ENCODE measurements around the gene GUCY2F.

The GUCY2F gene

DNA sequence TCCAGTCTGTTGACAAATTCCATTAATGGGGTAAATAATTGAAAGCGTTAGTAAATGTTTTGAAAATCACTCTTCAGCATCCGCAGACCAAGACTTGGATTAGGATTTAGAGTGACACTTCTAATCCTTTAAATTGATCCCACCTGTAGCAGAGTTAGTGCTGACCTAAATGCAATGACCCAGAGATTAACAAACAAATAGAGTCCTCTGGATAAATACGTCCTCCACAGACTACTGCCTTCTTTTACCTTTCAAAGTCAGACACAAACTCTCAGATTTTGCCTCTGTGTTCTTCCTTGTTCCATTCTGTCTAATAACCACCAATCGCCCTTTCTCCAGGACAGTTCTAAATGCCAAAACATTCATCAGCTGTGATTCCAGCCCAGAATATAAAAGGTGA is at the start of gene GUCY2F:
GUCY2F (minus strand) TSS at position 101 of the 400 bp plus-strand sequence. CDS start 6,150 bp downstream, outside the sequence.
- no peak for DNase-seq

DNA sequence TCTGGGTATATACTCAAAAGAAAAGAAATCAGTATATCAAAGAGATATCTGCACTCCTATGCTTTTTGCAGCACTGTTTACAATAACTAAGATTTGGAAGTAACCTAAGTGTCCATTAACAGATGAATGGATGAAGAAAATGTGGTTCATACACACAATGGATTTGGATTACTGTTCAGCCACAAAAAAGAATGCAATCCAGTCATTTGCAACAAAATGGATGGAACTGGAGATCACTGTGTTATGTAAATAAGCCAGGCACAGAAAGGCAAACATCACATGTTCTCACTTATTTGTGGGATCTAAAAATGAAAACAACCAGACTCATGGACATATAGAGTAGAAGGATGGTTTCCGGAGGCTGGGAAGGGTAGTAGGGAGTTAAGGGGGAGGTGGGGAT is 37.1 kb upstream of the GUCY2F start:
- no peak for DNase-seq

DNA sequence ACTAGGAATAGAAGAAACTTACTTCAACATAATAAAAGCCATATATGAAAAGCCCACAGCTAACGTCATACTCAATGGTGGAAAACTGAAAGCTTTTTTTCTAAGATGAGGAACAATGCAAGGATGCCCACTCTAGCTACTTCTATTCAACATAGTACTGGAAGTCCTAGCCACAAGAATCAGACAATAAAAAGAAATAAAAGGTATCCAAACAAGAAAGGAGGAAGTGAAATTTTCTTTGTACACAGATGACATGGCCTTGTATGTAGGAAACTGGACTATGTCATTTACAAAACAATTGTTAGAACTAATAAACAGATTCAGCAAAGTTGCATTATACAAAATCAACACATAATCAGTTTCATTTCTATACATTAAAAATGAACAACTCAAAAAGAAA is 29.2 kb upstream of the GUCY2F start:
- no peak for DNase-seq

DNA sequence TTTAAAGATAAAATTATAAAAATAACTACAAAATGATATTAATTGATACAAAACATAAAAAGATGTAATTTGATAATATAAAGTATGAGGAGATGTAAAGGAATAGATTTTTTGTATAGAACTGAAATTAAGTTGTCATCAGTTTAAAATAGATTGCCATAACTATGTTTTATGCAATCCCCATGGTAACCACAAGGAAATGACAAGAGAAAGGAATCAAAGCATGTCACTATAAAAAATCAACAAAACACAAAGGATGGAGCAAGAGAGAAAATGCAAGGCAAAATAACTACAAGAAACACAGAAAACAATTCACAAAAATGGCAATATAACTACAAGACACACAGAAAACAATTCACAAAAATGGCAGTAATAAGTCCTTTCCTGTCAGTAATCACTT is 27.0 kb upstream of the GUCY2F start:
- no peak for DNase-seq

DNA sequence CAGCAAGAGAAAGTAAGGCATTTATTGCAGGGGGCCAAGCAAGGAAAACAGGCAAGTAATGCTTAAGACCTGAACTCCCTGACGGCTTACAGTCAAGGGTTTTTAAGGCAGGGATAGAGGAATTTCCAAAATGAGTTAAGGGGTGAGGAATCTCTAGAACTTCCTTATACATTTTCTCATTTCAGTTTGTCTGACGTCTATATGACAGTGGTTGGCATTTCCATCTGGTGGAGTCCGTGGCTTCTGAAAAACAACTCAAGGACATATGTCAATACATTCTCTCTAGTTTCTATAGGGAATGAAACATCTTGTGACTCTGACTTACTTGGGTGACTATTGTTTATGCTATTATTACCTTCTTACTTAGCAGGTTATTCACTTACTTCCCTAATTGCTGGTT is 19.3 kb upstream of the GUCY2F start:
- no peak for DNase-seq

DNA sequence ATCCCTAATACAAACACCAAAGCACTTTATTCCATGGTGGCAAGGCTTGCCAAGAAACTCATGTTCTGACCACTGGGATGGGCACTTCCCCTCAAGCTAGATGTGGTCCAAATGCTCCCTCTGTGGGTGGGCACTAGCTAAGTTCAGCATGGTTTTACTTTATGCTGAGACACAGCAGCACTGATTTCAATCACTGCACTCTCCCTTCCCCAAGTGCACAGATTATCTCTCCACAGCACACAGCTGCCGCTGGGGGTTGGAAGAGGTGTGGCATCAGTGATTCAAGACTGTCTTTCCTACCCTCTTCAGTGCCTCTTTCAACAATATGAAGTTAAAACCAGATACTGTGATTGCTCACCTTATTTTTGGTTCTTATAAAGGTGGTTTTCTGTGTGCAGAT is 16.5 kb upstream of the GUCY2F start:
- no peak for DNase-seq

DNA sequence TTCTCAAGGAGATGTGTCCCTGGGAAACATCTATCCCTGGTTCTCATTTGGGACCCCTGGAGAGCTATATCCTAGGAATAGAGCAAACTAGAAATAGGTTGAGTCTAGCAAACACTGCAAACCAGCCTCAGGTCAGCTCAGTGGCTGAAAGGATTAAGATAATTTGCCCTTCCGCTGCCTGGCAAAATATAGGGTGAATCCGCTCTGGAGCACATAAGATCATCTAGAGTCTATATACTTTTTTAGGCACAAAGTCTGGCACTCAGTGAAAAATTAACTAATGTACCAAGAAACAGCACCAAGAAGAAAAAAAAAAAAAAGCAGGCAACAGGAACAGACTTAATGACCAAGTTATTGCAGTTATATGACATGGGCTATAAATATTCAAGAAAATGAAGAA is 7.3 kb upstream of the GUCY2F start:
- no peak for DNase-seq

DNA sequence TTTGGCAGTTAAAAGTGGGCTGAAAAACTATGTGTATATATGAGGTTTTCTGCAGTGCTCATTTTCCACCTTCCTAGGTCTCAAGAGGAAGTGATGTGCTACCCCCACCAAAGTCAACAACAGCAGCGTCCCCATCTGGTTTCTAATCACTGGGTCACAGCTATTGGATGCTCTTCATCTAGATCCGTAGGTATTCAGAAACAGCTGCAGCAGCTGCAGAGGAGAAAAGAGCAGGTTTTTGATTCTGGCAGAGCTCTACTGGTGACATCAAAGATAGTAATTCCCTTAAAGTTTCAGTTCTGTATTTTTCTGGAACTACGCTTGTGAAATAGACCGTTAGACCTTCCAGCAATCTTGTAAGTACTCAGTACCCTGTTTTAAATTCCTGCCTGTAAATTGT is 5.8 kb upstream of the GUCY2F start:
- no peak for DNase-seq

DNA sequence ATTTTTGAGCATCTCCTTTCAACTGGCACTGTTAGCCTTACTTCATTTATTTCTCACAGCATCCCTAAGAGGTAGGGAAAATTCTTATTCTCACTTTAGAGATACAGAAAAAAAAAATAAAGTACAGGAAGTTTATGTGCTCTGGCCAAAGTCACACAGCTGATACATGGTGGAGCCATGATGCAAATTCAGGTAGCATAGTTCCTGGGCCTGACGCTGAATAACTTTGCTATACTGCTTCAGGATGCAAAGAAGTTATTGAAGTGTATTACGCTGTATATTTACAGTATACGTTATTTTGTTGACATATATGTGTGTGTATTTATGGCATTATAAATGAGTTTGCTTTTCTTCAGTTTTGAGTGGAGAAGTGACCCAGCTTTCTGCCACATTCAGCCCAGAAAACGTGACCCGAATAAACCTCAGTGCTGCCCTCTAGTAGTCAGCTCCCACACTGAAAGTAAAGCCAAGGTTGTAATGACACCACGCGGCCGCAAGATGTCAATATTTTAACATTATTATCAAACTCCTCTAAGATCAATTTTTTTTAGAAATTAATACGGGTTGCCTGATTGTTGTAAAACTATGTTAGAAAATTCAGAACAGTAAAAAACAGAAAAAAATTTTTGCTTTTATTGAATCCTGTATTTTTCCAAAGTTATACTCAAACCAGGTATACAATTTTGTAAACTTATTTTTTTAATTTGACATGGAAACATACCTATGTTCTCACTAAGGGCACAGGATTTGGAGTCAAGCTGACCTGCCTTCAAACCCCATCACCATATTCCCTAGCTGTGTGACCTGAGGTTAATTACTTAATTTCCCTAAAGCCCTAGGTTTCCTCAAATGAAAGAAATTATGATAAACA is 3.8 kb upstream of the GUCY2F start:
- peak; percentile 56 for DNase-seq

DNA sequence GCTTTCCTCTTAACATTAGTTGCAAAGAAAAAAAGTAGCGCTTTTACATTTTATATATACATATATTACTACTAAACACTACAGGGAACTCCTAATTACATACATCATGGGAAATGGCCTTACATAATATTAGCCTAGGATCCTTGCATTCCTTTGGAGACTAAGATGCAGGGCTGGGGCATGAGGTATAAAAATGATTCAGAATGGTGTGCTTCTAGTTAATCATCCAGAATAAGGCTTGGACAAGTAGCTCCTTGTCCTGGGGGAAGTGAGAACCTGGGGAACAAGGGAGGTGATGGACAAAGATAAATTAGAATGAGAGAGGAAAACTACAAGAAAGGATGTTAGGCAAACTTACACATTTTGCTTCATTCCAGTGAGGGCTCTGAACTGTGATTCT is 3.0 kb upstream of the GUCY2F start:
- DNase-seq, result no peak

DNA sequence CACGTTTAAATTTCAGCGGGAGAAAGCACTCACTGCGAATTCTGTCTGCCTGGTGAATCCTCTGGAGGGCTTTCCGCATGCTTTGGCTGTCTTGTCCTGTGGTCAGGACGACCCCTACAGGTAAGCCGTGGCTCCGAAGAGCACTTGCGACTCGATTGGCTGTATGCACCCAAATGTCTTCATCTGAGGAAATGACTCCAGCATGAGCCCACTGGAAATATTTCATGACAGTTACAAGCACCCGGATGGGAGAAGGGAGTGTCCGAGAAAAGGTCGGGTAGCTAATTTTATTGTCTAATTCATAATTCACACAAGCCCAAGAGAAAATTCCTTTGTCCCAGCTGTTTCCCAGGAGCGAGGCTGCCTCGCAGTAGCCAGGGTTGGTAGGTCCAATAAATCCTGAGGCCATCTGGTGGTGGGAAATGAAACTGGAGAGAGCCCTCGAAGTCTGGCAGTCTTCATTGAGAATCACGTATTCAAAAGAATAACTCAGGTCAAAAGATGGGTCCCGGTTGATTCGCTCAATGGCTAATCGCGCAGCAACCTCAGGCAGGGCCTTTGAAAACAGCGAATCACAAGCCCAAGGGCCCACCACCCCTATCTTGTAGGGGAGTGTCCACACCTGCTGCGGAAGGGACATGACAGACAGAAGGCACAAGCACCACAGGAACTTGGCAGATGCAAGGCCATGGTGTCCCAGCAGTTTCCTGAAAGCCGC is 6.6 kb downstream of the GUCY2F start:
- no peak for DNase-seq

DNA sequence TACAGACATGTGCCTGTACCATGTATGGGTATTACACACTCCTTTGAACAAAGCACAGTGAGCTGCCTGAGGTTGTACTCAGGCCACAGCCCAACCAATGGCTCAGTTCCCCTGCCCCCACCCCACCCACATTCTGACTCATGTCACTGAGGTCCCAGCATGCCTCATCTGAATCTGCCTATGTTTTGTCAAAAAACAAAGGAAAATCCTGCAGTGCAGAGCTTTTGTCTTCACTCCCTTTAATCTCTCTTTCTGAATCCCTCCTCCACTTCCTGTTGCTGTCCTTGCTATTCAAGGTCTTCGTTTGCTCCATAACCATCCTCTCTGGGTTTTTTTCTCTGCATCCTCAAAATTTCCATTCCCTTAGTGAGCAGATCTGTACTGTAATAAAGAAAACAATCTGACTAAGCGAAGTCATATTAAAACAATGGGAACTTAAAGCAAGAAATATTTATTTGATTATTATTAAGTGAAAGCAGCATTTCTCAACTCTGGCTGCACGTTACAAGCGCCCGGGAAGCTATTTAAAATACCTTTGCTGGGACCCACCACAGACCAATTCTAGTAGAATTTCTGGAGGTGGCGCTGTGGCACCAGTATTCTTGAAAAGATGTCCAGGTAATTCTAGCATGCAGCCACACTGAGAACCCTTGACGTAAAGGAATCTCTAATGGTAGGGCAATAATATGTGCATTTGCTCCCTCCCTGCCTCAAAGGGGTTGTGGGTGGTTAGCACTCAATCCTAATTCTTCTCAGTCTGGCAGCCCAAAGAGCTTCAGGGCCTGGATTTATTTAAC is 8.7 kb downstream of the GUCY2F start:
- no peak for DNase-seq

DNA sequence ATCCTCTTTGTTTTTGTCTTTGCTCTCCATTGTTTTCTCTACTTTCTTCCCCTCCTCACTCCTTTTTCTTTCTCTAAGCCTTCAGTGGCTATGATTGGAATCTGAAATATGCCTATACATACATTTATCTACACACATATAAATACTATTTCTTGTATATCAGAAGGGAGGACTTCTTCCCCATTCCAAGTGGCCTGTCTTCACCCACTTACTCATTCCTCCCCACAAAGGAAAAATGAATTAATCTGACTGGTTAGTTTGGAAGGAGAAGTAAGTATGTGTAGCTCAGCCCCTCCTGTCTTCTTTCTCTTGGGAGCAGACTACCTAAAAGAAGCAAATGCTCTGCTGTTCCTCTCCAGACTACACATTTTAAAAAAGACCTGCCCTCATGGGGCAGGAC is 17.7 kb downstream of the GUCY2F start:
- no peak for DNase-seq

DNA sequence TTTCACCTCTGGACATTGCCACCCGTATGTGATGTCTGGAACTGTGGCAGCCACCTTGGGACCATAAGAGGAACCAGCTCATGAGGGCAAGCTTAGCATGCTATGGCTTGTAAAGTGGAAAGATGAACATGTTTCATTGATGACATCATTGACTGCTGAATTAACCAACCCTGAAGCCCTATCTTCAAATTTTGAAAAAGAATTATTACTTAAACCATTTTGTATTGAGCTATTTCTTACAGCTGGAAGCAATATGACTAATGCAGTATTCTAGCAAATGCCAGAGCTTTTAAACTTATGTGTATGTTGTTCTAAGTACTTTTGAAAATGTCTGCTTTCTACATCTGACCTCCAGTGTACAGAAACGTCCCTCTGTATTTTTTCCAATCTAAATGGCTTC is 18.1 kb downstream of the GUCY2F start:
- no peak for DNase-seq

DNA sequence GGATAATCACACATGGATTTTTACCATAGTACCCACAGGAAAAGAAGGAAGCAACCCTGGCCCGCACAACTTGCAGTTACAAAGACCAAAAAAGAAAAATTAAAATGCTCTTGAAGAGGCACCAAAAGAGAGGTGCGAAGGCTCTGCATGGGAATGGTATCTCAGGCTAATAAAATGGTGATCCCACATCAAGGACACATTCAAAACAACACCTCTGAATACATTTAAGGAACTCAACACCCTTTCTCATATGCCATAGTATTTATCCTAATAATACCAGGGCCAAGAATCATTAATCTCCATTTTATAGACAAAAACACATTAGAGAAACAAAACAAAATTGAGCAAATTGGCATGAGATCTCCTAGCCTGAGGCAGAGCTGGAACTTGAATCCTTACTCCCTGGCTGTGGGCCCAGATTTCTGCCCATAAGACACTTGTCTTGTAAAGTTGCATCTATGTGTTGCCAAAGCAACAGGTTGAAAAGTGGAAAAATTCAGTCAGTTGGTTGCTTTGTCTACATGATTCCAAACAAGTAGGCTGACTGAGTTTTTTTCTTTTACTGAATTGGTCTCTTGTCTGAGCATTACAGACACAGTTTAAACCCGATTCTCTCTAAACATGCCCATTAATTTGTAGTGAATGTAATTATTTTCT is 33.5 kb downstream of the GUCY2F start:
- DNase-seq, result no peak

DNA sequence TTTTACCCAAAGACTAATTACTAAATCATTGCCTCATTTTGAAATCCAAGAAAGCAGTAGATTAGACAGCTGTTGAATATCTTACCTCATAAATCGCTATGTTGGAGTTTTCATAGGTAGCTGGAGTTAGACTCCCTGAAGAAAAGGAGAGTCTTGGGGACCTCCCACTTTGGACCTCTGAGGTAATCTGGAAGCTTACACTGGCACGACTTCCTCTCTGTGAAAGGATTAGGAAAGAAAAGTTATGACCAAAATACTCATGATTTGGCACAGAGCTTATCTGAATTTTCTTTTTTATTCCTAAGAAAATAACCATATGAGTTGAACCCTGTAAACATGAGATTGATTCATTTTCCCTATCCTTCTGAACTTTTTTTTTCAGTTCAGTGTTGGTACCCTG is 40.6 kb downstream of the GUCY2F start:
- DNase-seq, result no peak

DNA sequence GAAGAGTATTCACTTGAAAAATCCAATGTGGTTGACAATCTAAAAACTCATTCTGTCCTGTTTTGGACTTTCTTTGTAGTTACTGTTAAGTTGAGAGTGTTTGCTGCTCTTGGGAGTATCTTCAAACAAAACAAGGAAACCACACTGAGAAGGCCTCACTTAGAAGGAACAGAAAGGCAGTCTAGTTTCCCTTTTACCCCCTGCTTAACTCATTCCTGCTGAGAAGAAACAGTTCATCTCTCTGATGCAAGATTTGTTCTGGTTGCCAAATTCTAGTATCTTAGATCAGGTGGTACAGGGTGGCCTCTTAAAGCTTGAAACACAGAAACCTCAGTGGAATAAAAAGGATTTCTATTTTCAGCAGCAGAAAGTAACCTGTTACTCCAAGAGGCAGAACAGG is 41.4 kb downstream of the GUCY2F start:
- no peak for DNase-seq

DNA sequence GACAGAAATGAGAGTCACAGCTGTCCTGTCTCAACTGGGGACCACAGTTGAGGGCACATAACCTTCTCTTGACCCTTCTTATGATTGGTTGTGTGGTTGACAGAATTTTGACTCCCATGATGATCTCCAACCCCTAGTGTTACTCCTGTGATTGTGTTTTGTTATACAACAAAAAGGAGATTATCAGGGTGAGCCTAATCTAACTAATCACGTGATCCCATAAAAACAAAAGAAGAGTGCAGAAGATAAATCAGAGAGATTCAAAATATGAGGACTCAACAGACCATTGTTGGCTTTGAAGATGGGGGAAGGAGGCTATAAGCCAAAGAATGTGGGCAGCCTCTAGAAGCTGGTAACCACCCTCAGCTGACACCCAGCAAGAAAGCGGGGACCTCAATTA is 72.7 kb downstream of the GUCY2F start:
- no peak for DNase-seq

DNA sequence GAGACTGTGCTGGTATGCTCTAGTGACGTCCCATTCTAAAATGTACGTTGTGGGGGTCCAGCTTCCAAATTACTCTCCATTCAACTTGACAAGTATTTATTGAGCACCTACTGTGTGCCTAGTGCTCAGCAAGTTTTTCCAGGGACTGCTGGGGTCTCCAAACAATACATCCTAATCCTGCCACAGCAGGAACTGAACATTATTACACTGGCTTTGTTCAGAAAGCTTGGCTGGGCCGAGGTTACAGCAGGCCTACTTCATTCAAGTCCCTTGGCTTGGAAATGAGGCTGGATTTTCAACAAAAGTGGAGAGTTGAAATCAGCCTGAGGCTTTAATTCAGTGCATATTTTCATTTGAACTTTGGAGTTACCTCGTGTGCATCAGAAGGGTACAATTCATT is 78.0 kb downstream of the GUCY2F start:
- DNase-seq, result no peak

DNA sequence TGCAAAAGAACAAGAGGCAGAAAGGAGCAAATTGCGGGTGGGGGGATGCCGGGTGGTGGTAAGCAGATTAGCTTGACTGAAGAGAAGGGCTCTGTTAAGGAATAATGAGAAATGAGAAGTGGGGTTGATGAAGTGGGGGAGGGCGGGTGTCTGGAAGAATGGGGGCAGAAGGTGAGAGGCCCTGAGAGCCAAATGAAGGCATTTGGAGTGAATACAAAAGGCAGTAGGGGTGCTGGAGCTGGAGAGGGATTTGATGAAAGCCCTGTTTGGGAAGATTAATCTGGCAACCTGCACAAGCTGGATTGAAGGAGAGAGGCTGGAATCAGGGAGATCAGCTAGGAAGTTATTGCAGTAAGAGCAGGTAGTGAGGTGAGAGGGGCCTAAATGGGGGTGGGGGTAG is 82.1 kb downstream of the GUCY2F start:
- DNase-seq, result no peak

DNA sequence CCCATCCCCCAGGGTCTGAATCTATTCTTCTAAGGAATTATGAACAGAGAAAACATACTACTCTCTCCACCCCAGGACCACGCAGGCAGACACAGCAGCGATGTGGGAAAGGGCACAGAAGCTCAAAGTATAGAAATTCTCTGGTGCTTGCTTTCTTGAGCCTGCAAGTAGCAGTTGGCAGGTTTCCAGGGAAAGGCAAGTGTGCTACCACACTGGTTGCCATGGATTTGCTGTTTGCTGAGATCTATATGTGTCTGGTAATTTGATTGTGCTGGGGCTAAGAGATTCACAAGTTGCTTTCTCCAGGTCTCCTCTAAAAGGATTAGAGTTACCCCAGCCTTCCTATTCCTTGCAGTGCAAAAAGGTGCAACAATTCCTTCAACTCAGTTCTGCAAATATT is 83.1 kb downstream of the GUCY2F start:
- no peak for DNase-seq

DNA sequence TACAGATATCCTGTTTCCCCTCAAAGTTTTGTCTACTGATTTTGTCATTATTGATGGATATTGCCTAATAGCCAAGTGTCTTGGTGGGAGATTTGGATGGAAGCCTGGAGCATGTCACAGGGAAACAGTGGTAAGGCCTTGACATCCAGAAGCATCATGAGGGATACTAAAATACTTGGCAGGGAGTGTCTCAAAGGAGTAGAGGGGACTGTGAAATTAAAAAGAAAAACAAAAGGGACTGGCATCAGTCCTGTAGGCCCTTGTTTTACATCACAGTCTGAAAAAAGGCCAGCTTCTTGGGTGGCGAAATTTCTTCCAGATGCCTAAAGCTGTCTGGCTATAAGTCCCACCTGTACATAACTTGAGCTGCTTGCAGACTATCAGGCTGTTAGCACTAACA is 83.8 kb downstream of the GUCY2F start:
- no peak for DNase-seq

DNA sequence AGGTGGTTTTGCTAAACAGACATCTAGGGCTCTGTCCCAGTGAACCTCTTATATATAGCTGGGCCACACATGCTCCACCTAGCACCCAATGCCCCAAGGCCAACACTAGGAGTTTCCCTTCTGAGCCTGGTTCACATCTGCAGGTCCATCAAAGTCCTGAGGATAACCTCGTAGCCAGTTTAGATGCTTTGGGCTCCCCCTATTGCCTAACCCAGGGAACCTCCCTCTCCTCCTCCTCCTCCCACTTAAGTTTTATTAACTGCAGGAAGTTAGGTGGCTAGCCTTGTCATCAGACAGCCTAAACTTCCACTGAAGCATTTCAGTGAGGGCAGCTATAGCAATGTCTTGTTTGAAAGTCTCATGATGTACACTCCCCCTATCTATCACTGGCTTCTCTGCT is 88.0 kb downstream of the GUCY2F start:
- DNase-seq, result no peak
